Stromal cell of bone marrow (primary cell): ENCODE results near the gene HLX.

ENCODE experiments used
- DNase-seq: peaks from one replicate; pipeline ENCODE4 v3.0.0-alpha.2; 2012; ENCODE audit warnings: low read depth

HLX gene

GRCh38 chr1:220925707-220926106 lies 46.5 kb downstream of the HLX start:
- DNase-seq: no peak

- DNase-seq: peak; percentile 92
These were observed 46.9 kb downstream of the HLX start for GRCh38 chr1:220926146-220926545.

GRCh38 chr1:220927442-220927841 lies 48.2 kb downstream of the HLX start:
- DNase-seq: no peak

GRCh38 chr1:220928320-220928719 lies 49.1 kb downstream of the HLX start:
- no peak for DNase-seq

- DNase-seq: no peak
These were observed 49.6 kb downstream of the HLX start for GRCh38 chr1:220928725-220929300.

- no peak for DNase-seq
These were observed 50.1 kb downstream of the HLX start for GRCh38 chr1:220929304-220929703.
